ENCODE data around the gene DNAJA3.

DNAJA3 gene

GRCh38 chr16:4381935-4382794, 43.5 kb upstream of the DNAJA3 start:
- Histone ChIP-seq H3K36me3 (ENCODE audit: control insufficient read depth, insufficient read depth, low read length) (peaks cover 88% of the 10 kb centered on the region), H3K9me3 (ENCODE audit: control insufficient read depth, low read length) (no peaks in the 10 kb centered on the region), H3K27me3 (replicated peaks; ENCODE audit: control insufficient read depth, insufficient read depth, low read length, poor library complexity, severe bottlenecking) (no peaks in the 10 kb centered on the region), H3K27ac (ENCODE audit: insufficient read depth, low read length, poor library complexity, severe bottlenecking) (no peak overlapping the region), H3K4me3 (ENCODE audit: insufficient read depth, low read depth, low read length, poor library complexity, severe bottlenecking) (no peak overlapping the region), H3K4me1 (ENCODE audit: control insufficient read depth, insufficient read depth, low read length, poor library complexity, severe bottlenecking) (no peaks in the 10 kb centered on the region)
- DNase-seq, result no peak

GRCh38 chr16:4382795-4383357, 42.8 kb upstream of the DNAJA3 start:
- H3K9me3 ChIP-seq (ENCODE audit: control insufficient read depth, low read length), result no peaks in the 10 kb centered on the region
- no peak for DNase-seq
- H3K4me3 ChIP-seq (ENCODE audit: insufficient read depth, low read depth, low read length, poor library complexity, severe bottlenecking), result no peak overlapping the region
- H3K27ac ChIP-seq (ENCODE audit: insufficient read depth, low read length, poor library complexity, severe bottlenecking), result no peak overlapping the region
- peaks cover 90% of the 10 kb centered on the region for H3K36me3 ChIP-seq (ENCODE audit: control insufficient read depth, insufficient read depth, low read length)
- no peaks in the 10 kb centered on the region for H3K27me3 ChIP-seq (replicated peaks; ENCODE audit: control insufficient read depth, insufficient read depth, low read length, poor library complexity, severe bottlenecking)
- H3K4me1 ChIP-seq (ENCODE audit: control insufficient read depth, insufficient read depth, low read length, poor library complexity, severe bottlenecking), result no peaks in the 10 kb centered on the region

- H3K4me1 ChIP-seq (ENCODE audit: control insufficient read depth, insufficient read depth, low read length, poor library complexity, severe bottlenecking), result no peaks in the 10 kb centered on the region
- no peak overlapping the region for H3K4me3 ChIP-seq (ENCODE audit: insufficient read depth, low read depth, low read length, poor library complexity, severe bottlenecking)
- no peak overlapping the region for H3K27ac ChIP-seq (ENCODE audit: insufficient read depth, low read length, poor library complexity, severe bottlenecking)
- DNase-seq, result no peak
- no peaks in the 10 kb centered on the region for H3K27me3 ChIP-seq (replicated peaks; ENCODE audit: control insufficient read depth, insufficient read depth, low read length, poor library complexity, severe bottlenecking)
- no peaks in the 10 kb centered on the region for H3K9me3 ChIP-seq (ENCODE audit: control insufficient read depth, low read length)
- peaks cover 94% of the 10 kb centered on the region for H3K36me3 ChIP-seq (ENCODE audit: control insufficient read depth, insufficient read depth, low read length)
These were observed 41.9 kb upstream of the DNAJA3 start for GRCh38 chr16:4383591-4384444.

GRCh38 chr16:4384509-4384942, 41.1 kb upstream of the DNAJA3 start:
- no peaks in the 10 kb centered on the region for H3K9me3 ChIP-seq (ENCODE audit: control insufficient read depth, low read length)
- no peak overlapping the region for H3K27ac ChIP-seq (ENCODE audit: insufficient read depth, low read length, poor library complexity, severe bottlenecking)
- no peak for DNase-seq
- no peaks in the 10 kb centered on the region for H3K27me3 ChIP-seq (replicated peaks; ENCODE audit: control insufficient read depth, insufficient read depth, low read length, poor library complexity, severe bottlenecking)
- no peaks in the 10 kb centered on the region for H3K4me1 ChIP-seq (ENCODE audit: control insufficient read depth, insufficient read depth, low read length, poor library complexity, severe bottlenecking)
- no peak overlapping the region for H3K4me3 ChIP-seq (ENCODE audit: insufficient read depth, low read depth, low read length, poor library complexity, severe bottlenecking)
- H3K36me3 ChIP-seq (ENCODE audit: control insufficient read depth, insufficient read depth, low read length), result peaks cover 94% of the 10 kb centered on the region

GRCh38 chr16:4385066-4385788, 40.4 kb upstream of the DNAJA3 start:
- H3K27ac ChIP-seq (ENCODE audit: insufficient read depth, low read length, poor library complexity, severe bottlenecking), result no peak overlapping the region
- DNase-seq, result no peak

GRCh38 chr16:4385789-4386450, 39.7 kb upstream of the DNAJA3 start:
- no peak for DNase-seq
- Histone ChIP-seq H3K36me3 (ENCODE audit: control insufficient read depth, insufficient read depth, low read length) (peaks cover 99% of the 10 kb centered on the region), H3K4me1 (ENCODE audit: control insufficient read depth, insufficient read depth, low read length, poor library complexity, severe bottlenecking) (no peaks in the 10 kb centered on the region), H3K27me3 (replicated peaks; ENCODE audit: control insufficient read depth, insufficient read depth, low read length, poor library complexity, severe bottlenecking) (no peaks in the 10 kb centered on the region), H3K27ac (ENCODE audit: insufficient read depth, low read length, poor library complexity, severe bottlenecking) (no peak overlapping the region), H3K4me3 (ENCODE audit: insufficient read depth, low read depth, low read length, poor library complexity, severe bottlenecking) (no peak overlapping the region), H3K9me3 (ENCODE audit: control insufficient read depth, low read length) (no peaks in the 10 kb centered on the region)

More at GRCh38 chr16:4385066-4385788, 40.4 kb upstream of the DNAJA3 start:
- no peaks in the 10 kb centered on the region for H3K27me3 ChIP-seq (replicated peaks; ENCODE audit: control insufficient read depth, insufficient read depth, low read length, poor library complexity, severe bottlenecking)
- no peaks in the 10 kb centered on the region for H3K9me3 ChIP-seq (ENCODE audit: control insufficient read depth, low read length)
- no peaks in the 10 kb centered on the region for H3K4me1 ChIP-seq (ENCODE audit: control insufficient read depth, insufficient read depth, low read length, poor library complexity, severe bottlenecking)
- no peak overlapping the region for H3K4me3 ChIP-seq (ENCODE audit: insufficient read depth, low read depth, low read length, poor library complexity, severe bottlenecking)
- H3K36me3 ChIP-seq (ENCODE audit: control insufficient read depth, insufficient read depth, low read length), result peaks cover 99% of the 10 kb centered on the region

GRCh38 chr16:4386451-4386805, 39.2 kb upstream of the DNAJA3 start:
- H3K4me3 ChIP-seq (ENCODE audit: insufficient read depth, low read depth, low read length, poor library complexity, severe bottlenecking), result no peak overlapping the region
- no peaks in the 10 kb centered on the region for H3K27me3 ChIP-seq (replicated peaks; ENCODE audit: control insufficient read depth, insufficient read depth, low read length, poor library complexity, severe bottlenecking)
- H3K4me1 ChIP-seq (ENCODE audit: control insufficient read depth, insufficient read depth, low read length, poor library complexity, severe bottlenecking), result no peaks in the 10 kb centered on the region
- H3K36me3 ChIP-seq (ENCODE audit: control insufficient read depth, insufficient read depth, low read length), result peaks cover 96% of the 10 kb centered on the region
- no peak overlapping the region for H3K27ac ChIP-seq (ENCODE audit: insufficient read depth, low read length, poor library complexity, severe bottlenecking)
- H3K9me3 ChIP-seq (ENCODE audit: control insufficient read depth, low read length), result no peaks in the 10 kb centered on the region
- DNase-seq, result no peak

- Histone ChIP-seq H3K4me1 (ENCODE audit: control insufficient read depth, insufficient read depth, low read length, poor library complexity, severe bottlenecking) (no peaks in the 10 kb centered on the region), H3K27ac (ENCODE audit: insufficient read depth, low read length, poor library complexity, severe bottlenecking) (no peak overlapping the region)
- DNase-seq, result no peak
These were observed 38.6 kb upstream of the DNAJA3 start for GRCh38 chr16:4386951-4387565.

GRCh38 chr16:4387781-4388180, 37.9 kb upstream of the DNAJA3 start:
- no peaks in the 10 kb centered on the region for H3K9me3 ChIP-seq (ENCODE audit: control insufficient read depth, low read length)
- H3K27ac ChIP-seq (ENCODE audit: insufficient read depth, low read length, poor library complexity, severe bottlenecking), result no peak overlapping the region
- no peaks in the 10 kb centered on the region for H3K4me1 ChIP-seq (ENCODE audit: control insufficient read depth, insufficient read depth, low read length, poor library complexity, severe bottlenecking)
- H3K36me3 ChIP-seq (ENCODE audit: control insufficient read depth, insufficient read depth, low read length), result peaks cover 96% of the 10 kb centered on the region
- no peak overlapping the region for H3K4me3 ChIP-seq (ENCODE audit: insufficient read depth, low read depth, low read length, poor library complexity, severe bottlenecking)
- H3K27me3 ChIP-seq (replicated peaks; ENCODE audit: control insufficient read depth, insufficient read depth, low read length, poor library complexity, severe bottlenecking), result no peaks in the 10 kb centered on the region
- no peak for DNase-seq

More at GRCh38 chr16:4386951-4387565, 38.6 kb upstream of the DNAJA3 start:
- H3K4me3 ChIP-seq (ENCODE audit: insufficient read depth, low read depth, low read length, poor library complexity, severe bottlenecking), result no peak overlapping the region
- peaks cover 96% of the 10 kb centered on the region for H3K36me3 ChIP-seq (ENCODE audit: control insufficient read depth, insufficient read depth, low read length)
- H3K27me3 ChIP-seq (replicated peaks; ENCODE audit: control insufficient read depth, insufficient read depth, low read length, poor library complexity, severe bottlenecking), result no peaks in the 10 kb centered on the region
- H3K9me3 ChIP-seq (ENCODE audit: control insufficient read depth, low read length), result no peaks in the 10 kb centered on the region

Measured in effector memory CD4-positive, alpha-beta T cell (primary cell).